Measurements from ENCODE around the gene UFSP1.
"Not testable (repeated sequence)": the region's sequence is repeated elsewhere in the genome, so short reads cannot be mapped to it uniquely, and the experiment has no call there.

Gene UFSP1

GRCh38 chr7:100888988-100889750 lies at the start of gene UFSP1:
UFSP1 (minus strand) TSS chr7:100889715; CDS start chr7:100889271, 444 bp downstream.
- no peak for DNase-seq

GRCh38 chr7:100936167-100936566 lies 46.7 kb upstream of the UFSP1 start:
- not testable (repeated sequence) for DNase-seq

- not testable (repeated sequence) for DNase-seq
These were observed 45.9 kb upstream of the UFSP1 start for GRCh38 chr7:100935381-100935780.

GRCh38 chr7:100933734-100934133 lies 44.2 kb upstream of the UFSP1 start:
- DNase-seq = peak; percentile 15

- no peak for DNase-seq
These were observed 40.3 kb upstream of the UFSP1 start for GRCh38 chr7:100929808-100930174.

GRCh38 chr7:100923616-100924015 lies 34.1 kb upstream of the UFSP1 start:
- DNase-seq = not testable (repeated sequence)

GRCh38 chr7:100921039-100921438 lies 31.5 kb upstream of the UFSP1 start:
- DNase-seq = no peak

GRCh38 chr7:100919779-100920437 lies 30.4 kb upstream of the UFSP1 start:
- DNase-seq = not testable (repeated sequence)

- DNase-seq = not testable (repeated sequence)
These were observed 29.8 kb upstream of the UFSP1 start for GRCh38 chr7:100919335-100919734.

GRCh38 chr7:100914879-100915447 lies 25.4 kb upstream of the UFSP1 start:
- no peak for DNase-seq

- DNase-seq = no peak
These were observed 24.8 kb upstream of the UFSP1 start for GRCh38 chr7:100914208-100914878.

- DNase-seq = no peak
These were observed 22.0 kb upstream of the UFSP1 start for GRCh38 chr7:100911484-100911883.

- not testable (repeated sequence) for DNase-seq
These were observed 20.9 kb upstream of the UFSP1 start for GRCh38 chr7:100910443-100910842.

- no peak for DNase-seq
These were observed 19.0 kb upstream of the UFSP1 start for GRCh38 chr7:100908512-100908911.

- no peak for DNase-seq
These were observed 13.1 kb upstream of the UFSP1 start for GRCh38 chr7:100902638-100903037.

- no peak for DNase-seq
These were observed 12.4 kb upstream of the UFSP1 start for GRCh38 chr7:100901921-100902332.

- no peak for DNase-seq
These were observed 11.5 kb upstream of the UFSP1 start for GRCh38 chr7:100900978-100901377.

GRCh38 chr7:100899432-100899831 lies 9.9 kb upstream of the UFSP1 start:
- DNase-seq = no peak

GRCh38 chr7:100897772-100898454 lies 8.4 kb upstream of the UFSP1 start:
- DNase-seq = peak; percentile 51

GRCh38 chr7:100896732-100897608 lies 7.5 kb upstream of the UFSP1 start:
- peak; percentile 62 for DNase-seq

GRCh38 chr7:100895956-100896731 lies 6.6 kb upstream of the UFSP1 start:
- peak; percentile 66 for DNase-seq
